Transverse colon (tissue), 4 donors: Measurements from ENCODE around the gene LMO7. TPM values are rescaled to one million over a fixed set of nuclear protein-coding genes. Genes with fewer than 3 reads are reported as not detected.

ENCODE experiments used
- DNase-seq: peaks from one replicate; pipeline ENCODE4 v3.0.0-alpha.2; 2019
- H3K27ac ChIP-seq, 4 donors: fragments of 200-600 bp; sonication (generic); 2 replicates each; pipeline ENCODE4 v1.5.1; 2016 to 2018; ENCODE audit warnings: inconsistent platforms in 4 of 4
- H3K27me3 ChIP-seq: fragments of 200-600 bp; sonication (generic); 2 replicates; pipeline ENCODE4 v1.5.1; 2017; ENCODE audit warnings: inconsistent platforms
- H3K36me3 ChIP-seq, 4 donors: fragments of 200-600 bp; sonication (generic); 2 replicates each; pipeline ENCODE4 v1.5.1; 2017 to 2019; ENCODE audit warnings: inconsistent platforms in 4 of 4
- H3K4me1 ChIP-seq, 4 donors: fragments of 200-600 bp; sonication (generic); 2 replicates each; pipeline ENCODE4 v1.5.1; 2017 to 2020; ENCODE audit warnings: inconsistent platforms in 4 of 4
- H3K4me3 ChIP-seq, 4 donors: fragments of 200-600 bp; sonication (generic); 1 replicate in 1 of 4; 2 replicates in 3 of 4; pipeline versions ENCODE4 v1.5.1 to v1.6.1; 2017 to 2019; ENCODE audit warnings: inconsistent platforms in 4 of 4
- H3K9me3 ChIP-seq, 2 donors: fragments of 200-600 bp; sonication (generic); 2 replicates each; pipeline ENCODE4 v1.5.1; 2017 to 2019; ENCODE audit warnings: inconsistent platforms in 2 of 2
- CTCF ChIP-seq, 5 experiments: fragments of 200-600 bp in 3 of 5; fragments of 450-650 bp in 2 of 5; sonication (generic) in 3 of 5; IDR thresholded peaks; 1 replicate in 2 of 5; 2 replicates in 3 of 5; pipeline ENCODE4 v1.5.1; 2016 to 2017; ENCODE audit warnings: antibody characterized with exemption in 5 of 5, inconsistent platforms in 3 of 5, mild to moderate bottlenecking in 2 of 5, moderate library complexity in 1 of 5
- EP300 ChIP-seq: sonication (generic); formaldehyde crosslinking; IDR thresholded peaks from one replicate; pipeline ENCODE4 v1.6.1; 2017; ENCODE audit warnings: antibody characterized with exemption, low read depth
- POLR2A ChIP-seq: fragments of 450-650 bp; IDR thresholded peaks from one replicate; pipeline ENCODE4 v1.6.1; 2016; ENCODE audit warnings: antibody characterized with exemption, mild to moderate bottlenecking, moderate library complexity
- POLR2AphosphoS5 ChIP-seq, 3 donors: sonication (generic); formaldehyde crosslinking; IDR thresholded peaks; one replicate each; pipeline ENCODE4 v1.6.1; 2016; ENCODE audit warnings: antibody characterized with exemption in 3 of 3
- WGBS, 2 donors: methylation state at CpG; one replicate each; pipeline ENCODE4 v1.1.5; 2018; ENCODE audit warnings: low coverage in 1 of 2; 5-methylcytosine and 5-hydroxymethylcytosine counted together
- in situ Hi-C, 4 donors: fragments of 200-750 bp; cut with MboI; loops; one replicate each; pipeline versions ENCODE4 v1.15.0 to v1.15.1; 2017; ENCODE audit warnings: low sequenced_read_pairs in 3 of 4, low pct_ligation_motif_present in 1 of 4, low pct_unique_long_range_greater_than_20kb in 1 of 4
- intact Hi-C: fragments of 100-400 bp; cut with DNase I; formaldehyde crosslinking; loops from one replicate; pipeline ENCODE4 v1.15.1; 2023; ENCODE audit warnings: low total_unique reads
- total RNA-seq, 4 donors: library from RNA; depleted of rRNA; stranded (reverse); fragments of >200 nt; gene quantifications; one replicate each; pipeline ENCODE4 v1.1.0, GENCODE V29; 2016

LMO7 gene
- total RNA-seq, 4 donors from 2014 or later = 82.6 to 304 (median 190) TPM

- intact Hi-C loops = no loop called here
- TF ChIP-seq POLR2A (no peak), EP300 (no peak), POLR2AphosphoS5 (IDR thresholded peaks at IDR 0.05) (no peak), CTCF (IDR thresholded peaks at IDR 0.05) (no peak)
- in situ Hi-C loops = no loop called here
- WGBS, 2 donors = 70 to 72% methylated on average over 1 of the region's 1 CpG
- Histone ChIP-seq H3K27me3 (no peaks in the 10 kb centered on the region), H3K4me3 (no peak overlapping the region), H3K27ac (no peak overlapping the region), H3K9me3 (no peaks in the 10 kb centered on the region), H3K36me3 (no peaks in the 10 kb centered on the region), H3K4me1 (no peaks in the 10 kb centered on the region)
- no peak for DNase-seq
Observed at GRCh38 chr13:75666646-75667351, 30.7 kb downstream of the LMO7 start.

GRCh38 chr13:75669706-75670105 is 33.6 kb downstream of the LMO7 start:
- Histone ChIP-seq H3K27ac (no peak overlapping the region), H3K4me1 (no peaks in the 10 kb centered on the region), H3K9me3 (no peaks in the 10 kb centered on the region), H3K27me3 (no peaks in the 10 kb centered on the region), H3K4me3 (no peak overlapping the region), H3K36me3 (no peaks in the 10 kb centered on the region)
- no peak for DNase-seq
- TF ChIP-seq CTCF (IDR thresholded peaks at IDR 0.05) (no peak), POLR2AphosphoS5 (IDR thresholded peaks at IDR 0.05) (no peak), POLR2A (no peak), EP300 (no peak)
- in situ Hi-C loops = no loop called here
- intact Hi-C loops = no loop called here

DNA sequence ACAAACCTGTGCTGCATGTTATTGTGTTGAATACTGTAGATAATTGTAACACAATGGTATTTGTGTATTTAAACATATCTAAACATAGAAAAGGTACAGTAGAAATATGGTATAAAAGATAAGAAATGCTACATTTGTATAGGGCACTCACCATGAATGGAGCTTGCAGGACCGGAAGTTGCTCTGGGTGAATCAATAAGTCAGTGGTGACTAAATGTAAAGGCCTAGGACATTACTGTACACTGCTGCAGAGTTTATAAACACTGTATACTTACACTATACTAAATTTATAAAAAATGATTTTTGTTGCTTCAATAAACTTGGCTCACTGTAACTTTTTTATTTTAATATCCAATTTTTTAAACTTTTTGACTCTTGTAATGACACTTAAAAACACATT is 34.4 kb downstream of the LMO7 start:
- intact Hi-C loops = no loop called here
- Histone ChIP-seq H3K27me3 (no peaks in the 10 kb centered on the region), H3K36me3 (no peaks in the 10 kb centered on the region), H3K9me3 (no peaks in the 10 kb centered on the region), H3K27ac (no peak overlapping the region), H3K4me3 (no peak overlapping the region), H3K4me1 (no peaks in the 10 kb centered on the region)
- TF ChIP-seq POLR2A = no peak
- no peak for TF ChIP-seq CTCF (IDR thresholded peaks at IDR 0.05)
- TF ChIP-seq POLR2AphosphoS5 (IDR thresholded peaks at IDR 0.05) = no peak
- no peak for TF ChIP-seq EP300
- WGBS, 2 donors = 92 to 100% methylated on average over 1 of the region's 1 CpG
- in situ Hi-C loops = no loop called here
- DNase-seq = no peak

GRCh38 chr13:75675421-75675820 is 39.3 kb downstream of the LMO7 start:
- H3K36me3 ChIP-seq = no peaks in the 10 kb centered on the region
- TF ChIP-seq CTCF (IDR thresholded peaks at IDR 0.05) (no peak), POLR2AphosphoS5 (IDR thresholded peaks at IDR 0.05) (no peak), EP300 (no peak), POLR2A (no peak)
- no peak overlapping the region for H3K27ac ChIP-seq
- no peaks in the 10 kb centered on the region for H3K9me3 ChIP-seq
- in situ Hi-C loops = loop anchor here (25.0 kb wide), 5 partner anchors 187 to 1237 kb away; no protein-coding TSS in a partner anchor
- H3K4me1 ChIP-seq = no peaks in the 10 kb centered on the region
- no peak for DNase-seq
- no peak overlapping the region for H3K4me3 ChIP-seq
- no peaks in the 10 kb centered on the region for H3K27me3 ChIP-seq
- intact Hi-C loops = no loop called here
